ENCODE data around the gene C2orf15.

Gene C2orf15

DNA sequence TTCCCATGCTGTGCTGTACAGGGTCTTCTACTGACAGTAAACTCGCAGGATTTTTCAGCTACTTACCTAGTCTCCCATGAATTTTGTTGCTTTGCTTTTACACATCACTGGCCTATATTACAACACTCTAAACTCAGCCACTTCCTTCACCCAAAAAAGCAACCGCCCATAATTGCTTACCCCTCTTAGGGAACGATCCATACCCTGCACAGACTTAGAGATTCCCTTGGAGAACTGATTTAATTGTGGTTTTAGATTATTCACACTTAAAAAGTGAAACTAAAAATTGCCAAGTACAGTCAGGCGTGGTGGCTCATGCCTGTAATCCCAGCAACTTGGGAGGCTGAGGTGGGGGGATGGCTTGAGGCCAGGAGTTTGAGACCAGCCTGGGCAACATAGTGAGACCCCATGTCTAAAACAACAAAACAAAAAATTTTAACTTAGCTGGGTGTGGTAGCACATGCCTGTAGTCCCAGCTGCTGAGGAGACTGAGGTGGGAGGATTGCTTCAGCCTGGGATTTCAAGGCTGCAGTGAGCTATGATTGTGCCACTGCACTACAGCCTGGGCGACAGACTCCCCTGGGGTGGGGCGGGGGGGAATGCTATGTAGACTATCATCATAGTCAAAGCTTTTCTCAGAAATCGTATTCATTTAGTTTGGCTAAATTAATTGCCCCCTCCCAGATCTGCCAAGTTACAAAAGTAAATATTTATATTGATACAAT is 58.7 kb downstream of the C2orf15 start:
- peaks cover 6% of the 10 kb centered on the region for H3K36me3 ChIP-seq (ENCODE audit: control insufficient read depth, insufficient read depth, low read length)
- no peak for DNase-seq (ENCODE audit: extremely low read depth, insufficient read length)

More for the DNA sequence above, 58.7 kb downstream of the C2orf15 start:
- Histone ChIP-seq H3K4me3 (replicated peaks; ENCODE audit: low read depth, low read length) (no peak overlapping the region), H3K27me3 (replicated peaks; ENCODE audit: control insufficient read depth, insufficient read depth, low read length) (no peaks in the 10 kb centered on the region)
- TF ChIP-seq, protein P1, sequence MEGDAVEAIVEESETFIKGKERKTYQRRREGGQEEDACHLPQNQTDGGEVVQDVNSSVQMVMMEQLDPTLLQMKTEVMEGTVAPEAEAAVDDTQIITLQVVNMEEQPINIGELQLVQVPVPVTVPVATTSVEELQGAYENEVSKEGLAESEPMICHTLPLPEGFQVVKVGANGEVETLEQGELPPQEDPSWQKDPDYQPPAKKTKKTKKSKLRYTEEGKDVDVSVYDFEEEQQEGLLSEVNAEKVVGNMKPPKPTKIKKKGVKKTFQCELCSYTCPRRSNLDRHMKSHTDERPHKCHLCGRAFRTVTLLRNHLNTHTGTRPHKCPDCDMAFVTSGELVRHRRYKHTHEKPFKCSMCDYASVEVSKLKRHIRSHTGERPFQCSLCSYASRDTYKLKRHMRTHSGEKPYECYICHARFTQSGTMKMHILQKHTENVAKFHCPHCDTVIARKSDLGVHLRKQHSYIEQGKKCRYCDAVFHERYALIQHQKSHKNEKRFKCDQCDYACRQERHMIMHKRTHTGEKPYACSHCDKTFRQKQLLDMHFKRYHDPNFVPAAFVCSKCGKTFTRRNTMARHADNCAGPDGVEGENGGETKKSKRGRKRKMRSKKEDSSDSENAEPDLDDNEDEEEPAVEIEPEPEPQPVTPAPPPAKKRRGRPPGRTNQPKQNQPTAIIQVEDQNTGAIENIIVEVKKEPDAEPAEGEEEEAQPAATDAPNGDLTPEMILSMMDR (IDR thresholded peaks at IDR 0.05; ENCODE audit: insufficient read depth, low read length, poor library complexity, severe bottlenecking), result no peak
